IPS-15b (cell line): ENCODE results near the gene DYRK1B.

Experiments used
- H3K27me3 ChIP-seq: one replicate; pipeline ENCODE4 v1.6.1; 2013; ENCODE audit warnings: low read length; ENCODE audit not compliant: control insufficient read depth, insufficient read depth
- H3K36me3 ChIP-seq: one replicate; pipeline ENCODE4 v1.6.1; 2013; ENCODE audit warnings: low read length; ENCODE audit not compliant: control insufficient read depth, insufficient read depth
- H3K4me1 ChIP-seq: one replicate; pipeline ENCODE4 v1.6.1; 2013; ENCODE audit warnings: mild to moderate bottlenecking, low read length; ENCODE audit not compliant: control insufficient read depth, insufficient read depth
- H3K4me3 ChIP-seq: one replicate; pipeline ENCODE4 v1.5.1; 2013; ENCODE audit warnings: low read depth, low read length
- H3K9ac ChIP-seq: one replicate; pipeline ENCODE4 v1.6.1; 2013; ENCODE audit warnings: low read depth, mild to moderate bottlenecking, low read length
- H3K9me3 ChIP-seq: one replicate; pipeline ENCODE4 v1.6.1; 2013; ENCODE audit warnings: mild to moderate bottlenecking, low read length; ENCODE audit not compliant: control insufficient read depth, insufficient read depth

DYRK1B gene

GRCh38 chr19:39796000-39796498 lies 37.9 kb downstream of the DYRK1B start:
- no peaks in the 10 kb centered on the region for H3K9me3 ChIP-seq
- H3K4me3 ChIP-seq: no peak overlapping the region
- H3K4me1 ChIP-seq: peaks cover 6% of the 10 kb centered on the region
- H3K27me3 ChIP-seq: no peaks in the 10 kb centered on the region
- H3K9ac ChIP-seq: no peak overlapping the region
- no peaks in the 10 kb centered on the region for H3K36me3 ChIP-seq

DNA sequence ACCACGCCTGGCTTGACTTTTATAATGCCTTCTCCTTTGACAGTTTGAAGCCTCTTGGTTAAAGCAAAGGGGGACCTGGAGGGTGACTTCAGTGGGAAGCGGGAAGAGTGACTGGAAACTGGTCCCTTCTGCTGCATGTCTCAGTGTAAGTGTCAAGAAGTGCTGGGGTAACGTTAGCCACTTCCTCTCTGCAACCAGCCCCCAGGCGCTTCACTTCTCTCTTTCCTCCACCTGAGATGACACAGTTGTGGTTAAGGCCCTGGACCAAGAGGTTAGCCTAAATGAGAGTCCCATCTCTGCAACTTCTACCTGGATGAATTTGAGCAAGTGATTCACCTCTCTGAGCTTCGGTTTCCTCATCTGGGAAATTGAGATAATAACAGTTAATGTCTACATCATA lies 39.0 kb downstream of the DYRK1B start:
- Histone ChIP-seq H3K36me3 (no peaks in the 10 kb centered on the region), H3K4me1 (peaks cover 6% of the 10 kb centered on the region), H3K4me3 (no peak overlapping the region), H3K27me3 (no peaks in the 10 kb centered on the region), H3K9me3 (no peaks in the 10 kb centered on the region), H3K9ac (no peak overlapping the region)

GRCh38 chr19:39792999-39793546 lies 40.9 kb downstream of the DYRK1B start:
- Histone ChIP-seq H3K4me1 (peaks cover 6% of the 10 kb centered on the region), H3K9ac (no peak overlapping the region), H3K27me3 (no peaks in the 10 kb centered on the region), H3K4me3 (peak overlapping the region; percentile 77), H3K9me3 (no peaks in the 10 kb centered on the region), H3K36me3 (no peaks in the 10 kb centered on the region)

DNA sequence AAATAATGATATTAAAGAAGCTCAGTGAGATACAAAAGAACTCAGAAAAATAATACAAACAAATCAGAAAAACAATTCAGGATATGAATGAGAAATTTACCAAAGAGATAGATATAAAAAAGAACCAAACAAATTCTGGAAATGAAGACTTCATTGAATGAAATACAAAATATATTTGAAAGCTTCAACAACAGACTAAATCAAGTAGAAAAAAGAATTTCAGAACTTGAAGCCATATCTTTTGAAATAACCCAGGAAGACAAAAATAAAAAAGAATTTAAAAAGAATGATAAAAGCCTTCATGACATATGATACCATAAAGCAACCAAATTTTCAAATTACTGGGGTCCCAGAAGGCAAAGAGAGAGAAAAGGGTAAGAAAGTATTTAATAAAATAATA lies 45.7 kb downstream of the DYRK1B start:
- no peaks in the 10 kb centered on the region for H3K27me3 ChIP-seq
- no peaks in the 10 kb centered on the region for H3K36me3 ChIP-seq

GRCh38 chr19:39780894-39781293 lies 53.1 kb downstream of the DYRK1B start:
- no peaks in the 10 kb centered on the region for H3K9me3 ChIP-seq

More for the DNA sequence above, 45.7 kb downstream of the DYRK1B start:
- Histone ChIP-seq H3K9me3 (no peaks in the 10 kb centered on the region), H3K4me3 (no peak overlapping the region), H3K9ac (no peak overlapping the region), H3K4me1 (peaks cover 2% of the 10 kb centered on the region)

GRCh38 chr19:39778763-39779162 lies 55.2 kb downstream of the DYRK1B start, which contains the start of gene LEUTX:
Gene LEUTX (plus strand): TSS chr19:39778854. CDS start chr19:39778921, 67 bp downstream.
- Histone ChIP-seq H3K27me3 (no peaks in the 10 kb centered on the region), H3K4me3 (no peak within 1 kb of the TSS), H3K9me3 (no peaks in the 10 kb centered on the region), H3K36me3 (no peaks in the 10 kb centered on the region), H3K4me1 (no peaks in the 10 kb centered on the region), H3K9ac (no peak within 1 kb of the TSS)

More at GRCh38 chr19:39780894-39781293, 53.1 kb downstream of the DYRK1B start:
- H3K9ac ChIP-seq: no peak overlapping the region
- H3K4me3 ChIP-seq: no peak overlapping the region
- H3K36me3 ChIP-seq: no peaks in the 10 kb centered on the region
- no peaks in the 10 kb centered on the region for H3K27me3 ChIP-seq
- no peaks in the 10 kb centered on the region for H3K4me1 ChIP-seq
